Measurements from ENCODE around the gene FAF1.

Gene FAF1

DNA sequence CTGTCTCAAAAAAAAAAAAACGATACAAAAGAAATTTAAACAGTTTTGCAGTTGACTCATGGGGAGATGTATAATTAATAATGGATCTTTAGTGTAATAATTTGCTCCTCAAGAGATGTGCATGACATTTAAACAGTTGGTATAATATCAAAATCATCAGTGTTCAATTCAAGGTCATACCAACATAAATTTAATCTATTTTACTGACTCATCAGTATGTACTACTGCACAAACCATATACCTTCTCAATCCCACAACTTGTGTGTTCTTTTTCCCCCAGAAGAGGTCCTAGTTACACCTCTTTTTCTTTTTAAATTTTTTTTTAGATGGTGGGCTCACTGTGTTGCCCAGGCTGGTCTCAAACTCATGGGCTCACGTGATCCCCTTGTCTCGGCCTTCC lies 33.6 kb upstream of the FAF1 start:
- Histone ChIP-seq H3K27ac (ENCODE audit: low read depth, low read length) (no peak overlapping the region), H3K9me3 (ENCODE audit: control insufficient read depth in 1 of 2, low read length in 2 of 2) (no peaks in the 10 kb centered on the region), H3K27me3 (ENCODE audit: control insufficient read depth in 1 of 2, insufficient read depth in 2 of 2, low read length in 2 of 2) (no peaks in the 10 kb centered on the region), H3K4me3 (ENCODE audit: low read depth in 1 of 2, low read length in 2 of 2) (no peak overlapping the region), H3K9ac (ENCODE audit: low read depth in 1 of 2, low read length in 2 of 2) (no peak overlapping the region), H3K4me1 (ENCODE audit: control insufficient read depth in 1 of 2, insufficient read depth in 2 of 2, low read length in 2 of 2) (no peaks in the 10 kb centered on the region), H3K36me3 (ENCODE audit: control insufficient read depth in 1 of 2, insufficient read depth in 2 of 2, low read length in 2 of 2) (no peaks in the 10 kb centered on the region)

GRCh38 chr1:50992532-50993318 lies 32.7 kb upstream of the FAF1 start:
- Histone ChIP-seq H3K9me3 (ENCODE audit: control insufficient read depth in 1 of 2, low read length in 2 of 2) (no peaks in the 10 kb centered on the region), H3K4me3 (ENCODE audit: low read depth in 1 of 2, low read length in 2 of 2) (no peak overlapping the region), H3K4me1 (ENCODE audit: control insufficient read depth in 1 of 2, insufficient read depth in 2 of 2, low read length in 2 of 2) (no peaks in the 10 kb centered on the region), H3K9ac (ENCODE audit: low read depth in 1 of 2, low read length in 2 of 2) (no peak overlapping the region), H3K27ac (ENCODE audit: low read depth, low read length) (no peak overlapping the region), H3K27me3 (ENCODE audit: control insufficient read depth in 1 of 2, insufficient read depth in 2 of 2, low read length in 2 of 2) (no peaks in the 10 kb centered on the region), H3K36me3 (ENCODE audit: control insufficient read depth in 1 of 2, insufficient read depth in 2 of 2, low read length in 2 of 2) (no peaks in the 10 kb centered on the region)

DNA sequence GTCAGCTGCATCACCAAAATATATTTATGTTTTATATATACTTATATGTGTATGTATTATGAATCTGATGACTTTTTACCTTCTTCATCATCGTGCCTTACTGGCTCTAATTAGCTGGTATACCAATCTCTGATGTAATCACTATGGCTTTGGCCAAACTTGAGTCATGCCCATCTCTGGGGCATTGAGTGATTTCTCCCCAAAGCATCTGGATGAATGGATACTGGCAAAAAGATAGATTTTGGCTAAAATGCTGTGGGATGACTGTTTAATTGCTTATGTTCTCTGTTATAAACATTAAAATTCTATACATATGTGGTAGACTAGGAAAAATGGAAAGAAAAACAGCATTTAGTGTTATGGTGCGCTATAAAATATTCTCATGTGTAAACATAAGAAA lies 29.6 kb upstream of the FAF1 start:
- Histone ChIP-seq H3K4me1 (ENCODE audit: control insufficient read depth in 1 of 2, insufficient read depth in 2 of 2, low read length in 2 of 2) (no peaks in the 10 kb centered on the region), H3K27me3 (ENCODE audit: control insufficient read depth in 1 of 2, insufficient read depth in 2 of 2, low read length in 2 of 2) (no peaks in the 10 kb centered on the region), H3K27ac (ENCODE audit: low read depth, low read length) (no peak overlapping the region), H3K9ac (ENCODE audit: low read depth in 1 of 2, low read length in 2 of 2) (no peak overlapping the region), H3K9me3 (ENCODE audit: control insufficient read depth in 1 of 2, low read length in 2 of 2) (no peaks in the 10 kb centered on the region), H3K36me3 (ENCODE audit: control insufficient read depth in 1 of 2, insufficient read depth in 2 of 2, low read length in 2 of 2) (no peaks in the 10 kb centered on the region), H3K4me3 (ENCODE audit: low read depth in 1 of 2, low read length in 2 of 2) (no peak overlapping the region)

DNA sequence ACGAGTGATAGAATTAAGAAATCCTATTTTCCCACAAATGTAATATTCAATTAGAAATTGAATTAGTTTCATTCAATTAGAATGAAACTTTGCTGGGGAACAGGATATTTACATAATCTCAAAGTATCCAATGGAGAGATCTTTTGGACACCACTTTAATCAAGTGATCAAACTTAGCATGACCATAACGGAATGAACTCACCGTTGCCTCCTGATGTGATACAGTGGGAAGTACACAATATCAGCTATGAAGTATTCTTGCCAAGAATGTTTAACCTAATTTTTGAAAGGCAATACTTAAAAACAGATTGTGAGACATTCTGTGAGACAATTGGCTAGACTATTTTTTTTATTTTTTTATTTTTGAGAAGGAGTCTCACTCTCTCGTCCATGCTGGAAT lies 26.6 kb upstream of the FAF1 start:
- H3K9me3 ChIP-seq (ENCODE audit: control insufficient read depth in 1 of 2, low read length in 2 of 2), result no peaks in the 10 kb centered on the region
- no peak overlapping the region for H3K9ac ChIP-seq (ENCODE audit: low read depth in 1 of 2, low read length in 2 of 2)
- no peak overlapping the region for H3K27ac ChIP-seq (ENCODE audit: low read depth, low read length)
- H3K27me3 ChIP-seq (ENCODE audit: control insufficient read depth in 1 of 2, insufficient read depth in 2 of 2, low read length in 2 of 2), result no peaks in the 10 kb centered on the region
- H3K36me3 ChIP-seq (ENCODE audit: control insufficient read depth in 1 of 2, insufficient read depth in 2 of 2, low read length in 2 of 2), result no peaks in the 10 kb centered on the region
- no peak overlapping the region for H3K4me3 ChIP-seq (ENCODE audit: low read depth in 1 of 2, low read length in 2 of 2)
- H3K4me1 ChIP-seq (ENCODE audit: control insufficient read depth in 1 of 2, insufficient read depth in 2 of 2, low read length in 2 of 2), result no peaks in the 10 kb centered on the region

DNA sequence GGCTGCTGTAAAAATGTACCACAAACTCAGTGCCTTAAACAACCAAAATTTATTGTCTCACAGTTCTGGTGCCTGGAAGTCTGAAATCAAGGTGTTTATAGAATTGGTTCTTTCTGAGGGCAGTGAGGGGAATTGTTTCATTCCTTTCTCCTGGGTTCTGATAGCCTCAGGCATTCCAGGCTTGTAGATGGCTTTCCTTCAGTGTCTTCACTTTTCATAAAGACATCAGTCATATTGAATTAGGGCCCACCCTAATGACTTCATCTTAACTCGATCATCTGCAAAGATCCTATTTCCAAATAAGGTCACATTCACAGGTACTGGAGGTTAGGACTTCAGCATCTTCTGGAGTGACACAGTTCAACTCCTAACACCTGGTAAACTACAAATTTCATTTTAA lies 25.0 kb upstream of the FAF1 start:
- H3K27me3 ChIP-seq (ENCODE audit: control insufficient read depth in 1 of 2, insufficient read depth in 2 of 2, low read length in 2 of 2), result no peaks in the 10 kb centered on the region
- no peak overlapping the region for H3K9ac ChIP-seq (ENCODE audit: low read depth in 1 of 2, low read length in 2 of 2)
- no peaks in the 10 kb centered on the region for H3K4me1 ChIP-seq (ENCODE audit: control insufficient read depth in 1 of 2, insufficient read depth in 2 of 2, low read length in 2 of 2)
- H3K9me3 ChIP-seq (ENCODE audit: control insufficient read depth in 1 of 2, low read length in 2 of 2), result no peaks in the 10 kb centered on the region
- H3K27ac ChIP-seq (ENCODE audit: low read depth, low read length), result no peak overlapping the region
- H3K4me3 ChIP-seq (ENCODE audit: low read depth in 1 of 2, low read length in 2 of 2), result no peak overlapping the region
- no peaks in the 10 kb centered on the region for H3K36me3 ChIP-seq (ENCODE audit: control insufficient read depth in 1 of 2, insufficient read depth in 2 of 2, low read length in 2 of 2)

DNA sequence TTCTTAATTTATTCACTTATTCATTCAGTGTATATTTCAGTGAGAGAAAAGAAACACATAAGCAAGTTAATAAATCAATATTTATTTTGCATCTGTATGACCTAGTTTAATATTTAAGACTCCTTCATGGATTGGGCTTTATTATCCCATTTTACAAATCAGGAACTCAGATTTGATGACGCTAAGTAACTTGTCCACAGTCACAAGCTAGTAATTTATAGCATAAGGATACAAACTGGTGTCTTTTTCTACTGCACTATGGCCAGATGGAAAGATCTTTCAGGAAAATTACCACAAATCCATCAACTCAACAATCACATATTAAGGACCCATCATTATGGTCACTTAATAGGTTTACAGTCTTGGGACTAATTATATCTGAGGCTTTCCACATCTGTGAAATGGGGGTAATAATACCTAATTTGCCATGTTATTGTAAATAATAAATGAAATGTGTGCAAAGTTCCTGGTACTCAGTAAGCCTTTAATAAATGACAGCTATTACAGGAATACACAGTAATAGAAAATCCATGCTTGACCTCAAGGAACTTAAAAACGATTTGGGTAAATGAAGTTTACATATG lies 23.2 kb upstream of the FAF1 start:
- H3K9ac ChIP-seq (ENCODE audit: low read depth in 1 of 2, low read length in 2 of 2), result no peak overlapping the region
- H3K27ac ChIP-seq (ENCODE audit: low read depth, low read length), result no peak overlapping the region
- H3K4me3 ChIP-seq (ENCODE audit: low read depth in 1 of 2, low read length in 2 of 2), result no peak overlapping the region
- H3K9me3 ChIP-seq (ENCODE audit: control insufficient read depth in 1 of 2, low read length in 2 of 2), result no peaks in the 10 kb centered on the region
- H3K27me3 ChIP-seq (ENCODE audit: control insufficient read depth in 1 of 2, insufficient read depth in 2 of 2, low read length in 2 of 2), result no peaks in the 10 kb centered on the region
- no peaks in the 10 kb centered on the region for H3K4me1 ChIP-seq (ENCODE audit: control insufficient read depth in 1 of 2, insufficient read depth in 2 of 2, low read length in 2 of 2)
- H3K36me3 ChIP-seq (ENCODE audit: control insufficient read depth in 1 of 2, insufficient read depth in 2 of 2, low read length in 2 of 2), result no peaks in the 10 kb centered on the region

- no peak overlapping the region for H3K9ac ChIP-seq (ENCODE audit: low read depth in 1 of 2, low read length in 2 of 2)
- no peak overlapping the region for H3K4me3 ChIP-seq (ENCODE audit: low read depth in 1 of 2, low read length in 2 of 2)
- no peaks in the 10 kb centered on the region for H3K36me3 ChIP-seq (ENCODE audit: control insufficient read depth in 1 of 2, insufficient read depth in 2 of 2, low read length in 2 of 2)
- no peak overlapping the region for H3K27ac ChIP-seq (ENCODE audit: low read depth, low read length)
- no peaks in the 10 kb centered on the region for H3K4me1 ChIP-seq (ENCODE audit: control insufficient read depth in 1 of 2, insufficient read depth in 2 of 2, low read length in 2 of 2)
- H3K27me3 ChIP-seq (ENCODE audit: control insufficient read depth in 1 of 2, insufficient read depth in 2 of 2, low read length in 2 of 2), result no peaks in the 10 kb centered on the region
- no peaks in the 10 kb centered on the region for H3K9me3 ChIP-seq (ENCODE audit: control insufficient read depth in 1 of 2, low read length in 2 of 2)
These were observed 22.5 kb upstream of the FAF1 start for GRCh38 chr1:50982611-50983010.

DNA sequence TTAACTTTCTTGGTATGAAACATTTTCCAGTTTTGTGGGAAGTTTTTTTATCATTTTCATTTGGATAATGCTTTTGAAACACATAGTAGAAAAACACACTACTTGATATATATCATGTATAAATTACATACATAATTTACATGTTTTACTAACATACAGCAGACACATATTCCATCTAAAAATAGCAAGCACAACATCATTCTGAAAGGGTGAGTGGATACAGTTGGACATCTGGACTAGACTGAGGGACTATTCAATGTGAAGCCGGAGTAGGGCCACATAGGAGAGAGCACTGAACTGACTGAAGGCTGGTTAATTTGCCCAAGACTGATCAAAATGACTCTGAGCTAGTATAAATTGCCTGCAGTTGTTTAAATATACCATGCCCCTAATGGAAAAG lies 21.7 kb upstream of the FAF1 start:
- H3K9ac ChIP-seq (ENCODE audit: low read depth in 1 of 2, low read length in 2 of 2), result no peak overlapping the region
- no peaks in the 10 kb centered on the region for H3K27me3 ChIP-seq (ENCODE audit: control insufficient read depth in 1 of 2, insufficient read depth in 2 of 2, low read length in 2 of 2)
- peaks cover 0 to 1% of the 10 kb centered on the region in 2 donors for H3K4me1 ChIP-seq (ENCODE audit: control insufficient read depth in 1 of 2, insufficient read depth in 2 of 2, low read length in 2 of 2)
- no peak overlapping the region for H3K27ac ChIP-seq (ENCODE audit: low read depth, low read length)
- H3K4me3 ChIP-seq (ENCODE audit: low read depth in 1 of 2, low read length in 2 of 2), result no peak overlapping the region
- H3K36me3 ChIP-seq (ENCODE audit: control insufficient read depth in 1 of 2, insufficient read depth in 2 of 2, low read length in 2 of 2), result no peaks in the 10 kb centered on the region
- no peaks in the 10 kb centered on the region for H3K9me3 ChIP-seq (ENCODE audit: control insufficient read depth in 1 of 2, low read length in 2 of 2)

DNA sequence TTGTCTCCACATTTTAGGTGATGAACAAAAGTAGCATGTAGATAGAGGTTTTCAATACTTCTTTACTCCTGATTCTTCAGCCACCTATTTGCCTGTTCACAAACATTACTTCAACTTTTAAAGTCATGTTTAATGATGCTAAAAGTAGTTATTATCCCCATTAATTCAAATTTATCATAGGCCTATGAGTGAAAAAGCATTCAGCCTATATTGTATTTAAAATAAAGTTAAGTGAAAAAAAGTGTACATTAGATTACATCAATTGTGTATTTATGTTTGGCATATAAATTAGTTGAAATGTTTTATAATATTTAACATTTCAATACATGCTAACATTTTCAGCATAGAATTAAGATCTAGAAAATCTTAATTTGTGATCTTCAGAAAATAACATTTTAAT lies 20.4 kb upstream of the FAF1 start:
- Histone ChIP-seq H3K27ac (ENCODE audit: low read depth, low read length) (no peak overlapping the region), H3K4me3 (ENCODE audit: low read depth in 1 of 2, low read length in 2 of 2) (no peak overlapping the region), H3K36me3 (ENCODE audit: control insufficient read depth in 1 of 2, insufficient read depth in 2 of 2, low read length in 2 of 2) (no peaks in the 10 kb centered on the region), H3K27me3 (ENCODE audit: control insufficient read depth in 1 of 2, insufficient read depth in 2 of 2, low read length in 2 of 2) (no peaks in the 10 kb centered on the region), H3K4me1 (ENCODE audit: control insufficient read depth in 1 of 2, insufficient read depth in 2 of 2, low read length in 2 of 2) (peaks cover 0 to 7% of the 10 kb centered on the region in 2 donors), H3K9me3 (ENCODE audit: control insufficient read depth in 1 of 2, low read length in 2 of 2) (no peaks in the 10 kb centered on the region), H3K9ac (ENCODE audit: low read depth in 1 of 2, low read length in 2 of 2) (no peak overlapping the region)

DNA sequence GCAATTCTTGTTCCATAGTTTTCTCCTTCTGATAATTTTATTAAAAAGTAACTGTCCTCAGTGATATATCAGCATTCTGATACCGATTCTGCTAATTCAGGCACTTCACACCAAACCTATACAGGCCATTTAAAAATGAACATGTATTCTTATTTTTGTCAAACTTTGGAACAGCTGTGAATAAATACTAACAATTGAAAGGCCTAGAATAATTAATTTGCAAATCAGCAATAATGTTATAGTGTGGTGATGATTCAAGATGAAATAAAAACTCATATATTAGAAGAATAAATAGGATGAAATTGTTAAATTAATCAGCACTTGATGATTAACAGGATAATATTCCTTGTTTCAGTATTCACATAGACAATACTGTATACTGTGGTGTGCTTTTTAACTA lies 19.9 kb upstream of the FAF1 start:
- Histone ChIP-seq H3K9ac (ENCODE audit: low read depth in 1 of 2, low read length in 2 of 2) (no peak overlapping the region), H3K4me1 (ENCODE audit: control insufficient read depth in 1 of 2, insufficient read depth in 2 of 2, low read length in 2 of 2) (peaks cover 0 to 7% of the 10 kb centered on the region in 2 donors), H3K4me3 (ENCODE audit: low read depth in 1 of 2, low read length in 2 of 2) (no peak overlapping the region), H3K27me3 (ENCODE audit: control insufficient read depth in 1 of 2, insufficient read depth in 2 of 2, low read length in 2 of 2) (no peaks in the 10 kb centered on the region), H3K27ac (ENCODE audit: low read depth, low read length) (no peak overlapping the region), H3K9me3 (ENCODE audit: control insufficient read depth in 1 of 2, low read length in 2 of 2) (no peaks in the 10 kb centered on the region), H3K36me3 (ENCODE audit: control insufficient read depth in 1 of 2, insufficient read depth in 2 of 2, low read length in 2 of 2) (no peaks in the 10 kb centered on the region)

Data from duodenal mucosa (tissue), 2 donors.